KOPT-K1 (cell line): ENCODE results near the gene CCDC40.

Experiments
- H3K27ac ChIP-seq: fragments of 200-600 bp; sonication (generic); 2 replicates; pipeline ENCODE4 v1.5.1; 2016; ENCODE audit warnings: antibody characterized with exemption, mild to moderate bottlenecking, low read depth, low read length; ENCODE audit not compliant: poor library complexity, severe bottlenecking
- H3K36me3 ChIP-seq: fragments of 200-600 bp; sonication (generic); 2 replicates; pipeline ENCODE4 v1.5.1; 2017; ENCODE audit warnings: antibody characterized with exemption, mild to moderate bottlenecking, low read length, moderate library complexity; ENCODE audit not compliant: insufficient read depth
- H3K9me3 ChIP-seq: fragments of 200-600 bp; sonication (generic); 2 replicates; pipeline ENCODE4 v1.5.1; 2017; ENCODE audit warnings: antibody characterized with exemption, low read length, mild to moderate bottlenecking; ENCODE audit not compliant: insufficient read depth, poor library complexity, severe bottlenecking

CCDC40 gene

GRCh38 chr17:80068301-80069222, 32.1 kb downstream of the CCDC40 start:
- Histone ChIP-seq H3K27ac (no peak overlapping the region), H3K36me3 (no peaks in the 10 kb centered on the region), H3K9me3 (no peaks in the 10 kb centered on the region)

GRCh38 chr17:80070375-80071115, 34.1 kb downstream of the CCDC40 start:
- H3K9me3 ChIP-seq: no peaks in the 10 kb centered on the region
- H3K36me3 ChIP-seq: no peaks in the 10 kb centered on the region
- H3K27ac ChIP-seq: no peak overlapping the region

- H3K27ac ChIP-seq: no peak overlapping the region
- no peaks in the 10 kb centered on the region for H3K9me3 ChIP-seq
- no peaks in the 10 kb centered on the region for H3K36me3 ChIP-seq
Observed at GRCh38 chr17:80071116-80071841, 34.8 kb downstream of the CCDC40 start.

GRCh38 chr17:80072410-80072809, 36.0 kb downstream of the CCDC40 start:
- Histone ChIP-seq H3K36me3 (no peaks in the 10 kb centered on the region), H3K27ac (no peak overlapping the region), H3K9me3 (no peaks in the 10 kb centered on the region)

GRCh38 chr17:80080081-80080480, 43.6 kb downstream of the CCDC40 start:
- Histone ChIP-seq H3K36me3 (no peaks in the 10 kb centered on the region), H3K27ac (no peak overlapping the region)

GRCh38 chr17:80081596-80081995, 45.2 kb downstream of the CCDC40 start:
- Histone ChIP-seq H3K36me3 (no peaks in the 10 kb centered on the region), H3K27ac (no peak overlapping the region), H3K9me3 (no peaks in the 10 kb centered on the region)

More at GRCh38 chr17:80080081-80080480, 43.6 kb downstream of the CCDC40 start:
- H3K9me3 ChIP-seq: no peaks in the 10 kb centered on the region

- Histone ChIP-seq H3K27ac (no peak overlapping the region), H3K9me3 (no peaks in the 10 kb centered on the region), H3K36me3 (no peaks in the 10 kb centered on the region)
Observed at GRCh38 chr17:80082403-80083135, 46.1 kb downstream of the CCDC40 start.

GRCh38 chr17:80083136-80083661, 46.8 kb downstream of the CCDC40 start:
- no peak overlapping the region for H3K27ac ChIP-seq
- H3K9me3 ChIP-seq: no peaks in the 10 kb centered on the region
- H3K36me3 ChIP-seq: no peaks in the 10 kb centered on the region

- no peaks in the 10 kb centered on the region for H3K36me3 ChIP-seq
- H3K9me3 ChIP-seq: no peaks in the 10 kb centered on the region
- H3K27ac ChIP-seq: no peak overlapping the region
Observed at GRCh38 chr17:80084773-80085172, 48.3 kb downstream of the CCDC40 start.

GRCh38 chr17:80086081-80086480, 49.6 kb downstream of the CCDC40 start:
- Histone ChIP-seq H3K36me3 (no peaks in the 10 kb centered on the region), H3K9me3 (no peaks in the 10 kb centered on the region), H3K27ac (no peak overlapping the region)

- no peaks in the 10 kb centered on the region for H3K9me3 ChIP-seq
- no peak overlapping the region for H3K27ac ChIP-seq
- no peaks in the 10 kb centered on the region for H3K36me3 ChIP-seq
Observed at GRCh38 chr17:80086616-80087015, 50.2 kb downstream of the CCDC40 start.

GRCh38 chr17:80087346-80088265, 51.2 kb downstream of the CCDC40 start:
- H3K36me3 ChIP-seq: no peaks in the 10 kb centered on the region
- H3K9me3 ChIP-seq: no peaks in the 10 kb centered on the region
- H3K27ac ChIP-seq: no peak overlapping the region

GRCh38 chr17:80089762-80090161, 53.3 kb downstream of the CCDC40 start:
- Histone ChIP-seq H3K27ac (no peak overlapping the region), H3K9me3 (no peaks in the 10 kb centered on the region), H3K36me3 (no peaks in the 10 kb centered on the region)
